ENCODE measurements around the gene DHRS9. TPM values are rescaled to one million over a fixed set of nuclear protein-coding genes. Genes with fewer than 3 reads are reported as not detected.

DHRS9 gene
- total RNA-seq, 4 donors from 2014 or later = 2.1 to 19.6 (median 14.3) TPM

DNA sequence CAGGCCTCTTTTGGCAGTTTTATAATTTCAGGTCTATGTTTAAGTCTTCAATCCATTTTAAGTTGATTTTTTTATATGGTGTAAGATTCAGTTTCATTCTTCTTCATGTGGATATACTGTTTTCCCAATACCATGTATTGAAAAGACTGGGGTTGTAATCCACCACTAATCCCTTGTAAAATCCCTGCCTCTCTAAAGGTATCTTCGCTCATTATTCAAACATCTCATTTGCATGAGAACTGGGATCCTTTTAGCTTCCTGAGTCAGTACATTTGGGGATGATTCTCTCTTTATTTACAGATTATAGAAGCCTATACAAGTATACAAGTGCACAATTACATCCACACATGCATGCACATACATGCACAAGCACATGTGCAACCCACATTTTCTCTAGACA, 25.3 kb downstream of the DHRS9 start:
- intact Hi-C loops (cut with DNase I) = no loop called here
- WGBS, 2 donors = 45 to 50% methylated on average over 1 of the region's 1 CpG
- Histone ChIP-seq H3K27ac (no peak overlapping the region), H3K27me3 (peaks cover 0 to 82% (median 2%) of the 10 kb centered on the region in 4 donors), H3K9me3 (no peaks in the 10 kb centered on the region), H3K36me3 (no peaks in the 10 kb centered on the region), H3K4me1 (peaks cover 4 to 38% (median 6%) of the 10 kb centered on the region in 3 donors), H3K4me3 (no peak overlapping the region)
- no peak for DNase-seq
- TF ChIP-seq, protein P1, sequence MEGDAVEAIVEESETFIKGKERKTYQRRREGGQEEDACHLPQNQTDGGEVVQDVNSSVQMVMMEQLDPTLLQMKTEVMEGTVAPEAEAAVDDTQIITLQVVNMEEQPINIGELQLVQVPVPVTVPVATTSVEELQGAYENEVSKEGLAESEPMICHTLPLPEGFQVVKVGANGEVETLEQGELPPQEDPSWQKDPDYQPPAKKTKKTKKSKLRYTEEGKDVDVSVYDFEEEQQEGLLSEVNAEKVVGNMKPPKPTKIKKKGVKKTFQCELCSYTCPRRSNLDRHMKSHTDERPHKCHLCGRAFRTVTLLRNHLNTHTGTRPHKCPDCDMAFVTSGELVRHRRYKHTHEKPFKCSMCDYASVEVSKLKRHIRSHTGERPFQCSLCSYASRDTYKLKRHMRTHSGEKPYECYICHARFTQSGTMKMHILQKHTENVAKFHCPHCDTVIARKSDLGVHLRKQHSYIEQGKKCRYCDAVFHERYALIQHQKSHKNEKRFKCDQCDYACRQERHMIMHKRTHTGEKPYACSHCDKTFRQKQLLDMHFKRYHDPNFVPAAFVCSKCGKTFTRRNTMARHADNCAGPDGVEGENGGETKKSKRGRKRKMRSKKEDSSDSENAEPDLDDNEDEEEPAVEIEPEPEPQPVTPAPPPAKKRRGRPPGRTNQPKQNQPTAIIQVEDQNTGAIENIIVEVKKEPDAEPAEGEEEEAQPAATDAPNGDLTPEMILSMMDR (IDR thresholded peaks at IDR 0.05) = no peak
- TF ChIP-seq POLR2A (IDR thresholded peaks at IDR 0.05) = no peak

GRCh38 chr2:169095621-169096105, 26.3 kb downstream of the DHRS9 start:
- Histone ChIP-seq H3K4me3 (no peak overlapping the region), H3K27ac (peak overlapping the region in 2 of 4 donors; percentile 31 to 43), H3K27me3 (peaks cover 0 to 83% (median 2%) of the 10 kb centered on the region in 4 donors), H3K9me3 (no peaks in the 10 kb centered on the region), H3K36me3 (no peaks in the 10 kb centered on the region), H3K4me1 (peaks cover 4 to 38% (median 6%) of the 10 kb centered on the region in 3 donors)
- no peak for DNase-seq
- intact Hi-C loops (cut with DNase I) = no loop called here
- 16 to 35% methylated on average over 4 to 5 of the region's 5 CpGs for WGBS, 2 donors
- TF ChIP-seq, protein P1 (IDR thresholded peaks at IDR 0.05) = no peak
- TF ChIP-seq POLR2A (IDR thresholded peaks at IDR 0.05) = no peak

DNA sequence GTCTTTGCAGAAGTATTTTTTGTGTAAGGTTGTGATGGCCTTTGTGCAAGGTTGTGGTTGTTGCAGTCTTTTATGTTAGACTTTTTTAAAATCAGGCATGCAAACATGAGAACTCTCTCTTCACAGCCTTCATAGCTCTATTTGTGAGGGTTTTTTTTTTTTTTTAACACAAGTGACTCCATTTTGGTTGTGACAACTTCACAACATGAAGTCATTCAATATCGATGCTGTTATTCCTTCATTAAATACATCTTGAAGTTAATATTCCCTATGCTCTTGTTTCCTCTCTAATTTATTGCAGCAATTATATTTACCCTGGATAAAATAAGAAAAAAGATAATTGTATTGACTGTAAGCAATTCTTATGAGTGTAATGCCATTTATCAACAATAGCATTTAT, 35.5 kb downstream of the DHRS9 start:
- 39 to 80% methylated on average over 1 of the region's 1 CpG for WGBS, 2 donors
- Histone ChIP-seq H3K36me3 (no peaks in the 10 kb centered on the region), H3K4me3 (no peak overlapping the region), H3K9me3 (no peaks in the 10 kb centered on the region), H3K27ac (no peak overlapping the region), H3K4me1 (peaks cover 0 to 12% (median 3%) of the 10 kb centered on the region in 3 donors), H3K27me3 (peaks cover 0 to 97% (median 0%) of the 10 kb centered on the region in 4 donors)
- TF ChIP-seq, protein P1 (IDR thresholded peaks at IDR 0.05) = no peak
- no peak for TF ChIP-seq POLR2A (IDR thresholded peaks at IDR 0.05)
- intact Hi-C loops (cut with DNase I) = no loop called here
- no peak for DNase-seq

- DNase-seq = no peak
- H3K4me3 ChIP-seq = no peak overlapping the region
- H3K4me1 ChIP-seq = peaks cover under 1 to 19% (median 3%) of the 10 kb centered on the region in 3 donors
- no peak overlapping the region for H3K27ac ChIP-seq
- H3K9me3 ChIP-seq = no peaks in the 10 kb centered on the region
- no peaks in the 10 kb centered on the region for H3K36me3 ChIP-seq
- intact Hi-C loops (cut with DNase I) = no loop called here
- whole genome bisulfite sequencing, 2 donors = 80 to 92% methylated on average over 1 of the region's 1 CpG
- H3K27me3 ChIP-seq = peaks cover 0 to 97% (median 0%) of the 10 kb centered on the region in 4 donors
- TF ChIP-seq, protein P1 (IDR thresholded peaks at IDR 0.05) = no peak
- TF ChIP-seq POLR2A (IDR thresholded peaks at IDR 0.05) = no peak
Observed at GRCh38 chr2:169105476-169105875, 36.1 kb downstream of the DHRS9 start.

DNA sequence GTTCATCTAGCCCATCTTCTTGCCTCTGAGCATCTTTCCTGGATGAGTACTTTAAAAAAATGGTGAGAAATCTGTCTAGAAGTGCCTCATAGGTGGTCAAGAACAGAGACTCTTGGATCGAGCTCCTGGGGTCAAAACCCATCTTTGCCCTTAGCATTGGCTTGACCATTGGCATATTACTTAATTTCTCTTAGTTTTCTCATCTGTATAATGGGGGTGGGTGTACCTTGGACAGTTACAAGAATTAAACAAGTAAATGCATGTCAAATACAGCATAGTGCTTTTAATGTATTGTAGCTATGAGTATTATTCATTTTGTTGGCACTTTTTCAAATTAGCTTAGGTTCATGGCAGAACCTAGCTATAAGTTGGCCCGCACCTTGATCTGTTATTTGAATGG, 36.8 kb downstream of the DHRS9 start:
- TF ChIP-seq, protein P1 (IDR thresholded peaks at IDR 0.05) = no peak
- no peak for TF ChIP-seq POLR2A (IDR thresholded peaks at IDR 0.05)
- no peaks in the 10 kb centered on the region for H3K36me3 ChIP-seq
- no peak for DNase-seq
- WGBS, 2 donors = 79 to 85% methylated on average over 2 of the region's 2 CpGs
- H3K4me1 ChIP-seq = peaks cover 3 to 24% (median 4%) of the 10 kb centered on the region in 3 donors
- no peaks in the 10 kb centered on the region for H3K9me3 ChIP-seq
- peaks cover 0 to 98% (median 0%) of the 10 kb centered on the region in 4 donors for H3K27me3 ChIP-seq
- intact Hi-C loops (cut with DNase I) = no loop called here
- H3K4me3 ChIP-seq = no peak overlapping the region
- no peak overlapping the region for H3K27ac ChIP-seq

Data from esophagus squamous epithelium (tissue), 5 donors.